Activated CD4-positive, CD25-positive, alpha-beta regulatory T cell treated with anti-CD3 and anti-CD28 coated beads, Interleukin-2, amount 50 U/mL, for 16 hours (primary cell): Measurements from ENCODE around the gene FUCA2.
"Not testable (repeated sequence)": the region's sequence is repeated elsewhere in the genome, so short reads cannot be mapped to it uniquely, and the experiment has no call there.

Experiments used
- DNase-seq: peaks from one replicate; pipeline ENCODE4 v3.0.0-alpha.2; 2020; ENCODE audit warnings: low read depth, low spot score

The FUCA2 gene

GRCh38 chr6:143498428-143498827, 13.1 kb downstream of the FUCA2 start:
- no peak for DNase-seq

- DNase-seq = no peak
Measured at GRCh38 chr6:143496974-143497373, 14.5 kb downstream of the FUCA2 start.

GRCh38 chr6:143490775-143491174, 20.7 kb downstream of the FUCA2 start:
- no peak for DNase-seq

GRCh38 chr6:143490244-143490643, 21.3 kb downstream of the FUCA2 start:
- DNase-seq = no peak

GRCh38 chr6:143486752-143487151, 24.8 kb downstream of the FUCA2 start:
- DNase-seq = no peak

- no peak for DNase-seq
Measured at GRCh38 chr6:143485967-143486366, 25.6 kb downstream of the FUCA2 start.

GRCh38 chr6:143482593-143482992, 28.9 kb downstream of the FUCA2 start:
- DNase-seq = no peak

GRCh38 chr6:143478479-143479062, 32.9 kb downstream of the FUCA2 start:
- DNase-seq = no peak

- no peak for DNase-seq
Measured at GRCh38 chr6:143476545-143476944, 35.0 kb downstream of the FUCA2 start.

- DNase-seq = no peak
Measured at GRCh38 chr6:143471822-143472221, 39.7 kb downstream of the FUCA2 start.

- DNase-seq = not testable (repeated sequence)
Measured at GRCh38 chr6:143468823-143469222, 42.7 kb downstream of the FUCA2 start.

- no peak for DNase-seq
Measured at GRCh38 chr6:143468026-143468425, 43.5 kb downstream of the FUCA2 start.

GRCh38 chr6:143465546-143465945, 46.0 kb downstream of the FUCA2 start:
- no peak for DNase-seq

GRCh38 chr6:143457563-143458359, 53.8 kb downstream of the FUCA2 start:
- no peak for DNase-seq

- DNase-seq = no peak
Measured at GRCh38 chr6:143451531-143451930, 60.0 kb downstream of the FUCA2 start.

GRCh38 chr6:143450453-143451371, 60.8 kb downstream of the FUCA2 start, which contains the start of the genes ADAT2 and PEX3:
Gene ADAT2, minus strand, starts transcription at chr6:143450695. Its CDS starts 37 bp downstream, at chr6:143450658.
Gene PEX3, plus strand, starts transcription at chr6:143450805. Its CDS starts 238 bp downstream, at chr6:143451043.
- peak; percentile 80 for DNase-seq

GRCh38 chr6:143449714-143450452, 61.6 kb downstream of the FUCA2 start:
- DNase-seq = no peak

GRCh38 chr6:143449082-143449713, 62.3 kb downstream of the FUCA2 start:
- no peak for DNase-seq

- DNase-seq = not testable (repeated sequence)
Measured at GRCh38 chr6:143447865-143448264, 63.7 kb downstream of the FUCA2 start.
